ENCODE results near the gene CUL3. TPM values are rescaled to one million over a fixed set of nuclear protein-coding genes. Genes with fewer than 3 reads are reported as not detected.

Gene CUL3
- total and polyA plus RNA-seq, 3 donors from 2014 or later: 184 to 442 (median 256) TPM

- intact Hi-C loops (cut with DNase I; ENCODE audit: low total_unique reads): no loop called here
- TF ChIP-seq, protein P1, sequence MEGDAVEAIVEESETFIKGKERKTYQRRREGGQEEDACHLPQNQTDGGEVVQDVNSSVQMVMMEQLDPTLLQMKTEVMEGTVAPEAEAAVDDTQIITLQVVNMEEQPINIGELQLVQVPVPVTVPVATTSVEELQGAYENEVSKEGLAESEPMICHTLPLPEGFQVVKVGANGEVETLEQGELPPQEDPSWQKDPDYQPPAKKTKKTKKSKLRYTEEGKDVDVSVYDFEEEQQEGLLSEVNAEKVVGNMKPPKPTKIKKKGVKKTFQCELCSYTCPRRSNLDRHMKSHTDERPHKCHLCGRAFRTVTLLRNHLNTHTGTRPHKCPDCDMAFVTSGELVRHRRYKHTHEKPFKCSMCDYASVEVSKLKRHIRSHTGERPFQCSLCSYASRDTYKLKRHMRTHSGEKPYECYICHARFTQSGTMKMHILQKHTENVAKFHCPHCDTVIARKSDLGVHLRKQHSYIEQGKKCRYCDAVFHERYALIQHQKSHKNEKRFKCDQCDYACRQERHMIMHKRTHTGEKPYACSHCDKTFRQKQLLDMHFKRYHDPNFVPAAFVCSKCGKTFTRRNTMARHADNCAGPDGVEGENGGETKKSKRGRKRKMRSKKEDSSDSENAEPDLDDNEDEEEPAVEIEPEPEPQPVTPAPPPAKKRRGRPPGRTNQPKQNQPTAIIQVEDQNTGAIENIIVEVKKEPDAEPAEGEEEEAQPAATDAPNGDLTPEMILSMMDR (IDR thresholded peaks at IDR 0.05): no peak
- TF ChIP-seq POLR2A (IDR thresholded peaks at IDR 0.05): no peak
- 89 to 92% methylated on average over 1 of the region's 1 CpG for WGBS, 2 donors
- Histone ChIP-seq H3K4me1 (no peaks in the 10 kb centered on the region), H3K36me3 (ENCODE audit: low read depth, missing control alignments) (no peaks in the 10 kb centered on the region), H3K27me3 (no peaks in the 10 kb centered on the region), H3K27ac (no peak overlapping the region), H3K9me3 (no peaks in the 10 kb centered on the region), H3K4me3 (no peak overlapping the region)
- DNase-seq: no peak
These were observed 136.9 kb downstream of the CUL3 start for GRCh38 chr2:224448236-224448635.

DNA sequence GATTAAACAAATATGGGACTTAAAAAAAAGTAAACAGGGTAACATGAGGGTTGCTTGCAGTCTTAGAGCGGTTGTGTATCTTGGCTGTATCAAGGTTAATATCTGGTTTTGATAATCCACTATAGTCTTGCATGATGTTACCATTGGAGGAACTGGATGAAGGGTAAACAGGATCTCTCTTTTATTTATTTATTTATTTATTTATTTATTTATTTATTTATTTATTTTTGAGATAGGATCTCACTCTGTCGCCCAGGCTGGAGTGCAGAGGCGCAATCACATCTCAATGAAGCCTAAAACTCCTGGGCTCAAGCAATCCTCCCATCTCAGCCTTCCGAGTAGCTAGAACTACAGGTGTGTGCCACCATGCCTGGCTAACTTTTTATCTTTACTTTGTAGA lies 140.4 kb downstream of the CUL3 start:
- intact Hi-C loops (cut with DNase I; ENCODE audit: low total_unique reads): no loop called here
- Histone ChIP-seq H3K27ac (no peak overlapping the region), H3K4me1 (no peaks in the 10 kb centered on the region), H3K27me3 (no peaks in the 10 kb centered on the region), H3K36me3 (ENCODE audit: low read depth, missing control alignments) (no peaks in the 10 kb centered on the region), H3K9me3 (no peaks in the 10 kb centered on the region), H3K4me3 (no peak overlapping the region)
- no peak for TF ChIP-seq POLR2A (IDR thresholded peaks at IDR 0.05)
- TF ChIP-seq, protein P1 (IDR thresholded peaks at IDR 0.05): no peak
- no peak for DNase-seq
- WGBS, 2 donors: 88 to 91% methylated on average over 4 of the region's 4 CpGs

- Histone ChIP-seq H3K9me3 (no peaks in the 10 kb centered on the region), H3K4me1 (no peaks in the 10 kb centered on the region), H3K36me3 (ENCODE audit: low read depth, missing control alignments) (no peaks in the 10 kb centered on the region), H3K27ac (no peak overlapping the region), H3K4me3 (no peak overlapping the region), H3K27me3 (no peaks in the 10 kb centered on the region)
- DNase-seq: no peak
- TF ChIP-seq, protein P1 (IDR thresholded peaks at IDR 0.05): no peak
- no peak for TF ChIP-seq POLR2A (IDR thresholded peaks at IDR 0.05)
- WGBS, 2 donors: 63 to 81% methylated on average over 5 of the region's 5 CpGs
- intact Hi-C loops (cut with DNase I; ENCODE audit: low total_unique reads): no loop called here
These were observed 141.1 kb downstream of the CUL3 start for GRCh38 chr2:224444021-224444420.

DNA sequence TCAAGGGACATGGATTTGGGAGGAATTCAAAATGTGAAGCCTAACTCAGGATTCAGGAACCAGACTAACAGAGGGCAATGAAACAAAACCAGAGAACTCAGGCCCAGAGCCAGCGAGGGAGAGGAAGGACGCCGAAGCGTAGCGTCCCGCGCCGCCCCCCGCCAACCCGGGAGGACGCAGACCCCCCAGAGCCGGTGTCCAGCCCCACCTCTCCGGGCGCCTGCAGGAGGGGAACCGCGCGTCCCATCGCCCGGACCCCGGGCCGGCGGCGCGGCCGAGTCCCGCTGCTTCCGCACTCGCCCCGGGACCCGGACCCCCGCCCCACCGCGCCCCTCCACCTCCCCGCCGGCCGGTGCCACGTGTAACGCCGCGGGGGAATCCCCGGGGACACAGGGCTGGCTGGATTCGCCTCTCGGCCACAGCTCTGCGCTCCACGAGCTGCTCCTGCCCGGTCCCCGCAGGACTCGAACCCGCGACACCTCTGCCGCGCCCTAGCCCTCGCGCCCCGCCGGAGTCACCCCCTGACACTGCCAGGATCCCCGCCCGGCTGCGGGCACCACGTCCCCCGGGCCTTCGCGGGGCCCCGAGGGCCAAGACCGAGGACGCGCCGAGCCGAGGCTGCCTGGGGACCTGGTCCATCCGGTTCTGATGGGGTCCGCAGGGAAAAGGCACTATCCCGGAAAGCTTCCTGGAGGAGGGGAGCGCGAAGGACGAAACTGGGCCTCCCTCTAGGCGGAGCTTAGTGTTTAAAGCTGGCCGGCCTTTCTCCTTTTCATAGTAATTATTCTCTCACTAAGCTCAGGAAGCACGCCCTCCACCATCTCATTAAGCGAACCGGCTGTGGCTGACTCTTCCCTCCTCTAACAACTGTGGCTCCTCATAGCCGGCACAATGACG lies 142.8 kb downstream of the CUL3 start:
- no peaks in the 10 kb centered on the region for H3K9me3 ChIP-seq
- H3K36me3 ChIP-seq (ENCODE audit: low read depth, missing control alignments): no peaks in the 10 kb centered on the region
- no peak overlapping the region for H3K27ac ChIP-seq
- TF ChIP-seq, protein P1 (IDR thresholded peaks at IDR 0.05): no peak
- TF ChIP-seq POLR2A (IDR thresholded peaks at IDR 0.05): no peak
- WGBS, 2 donors: 0 to 3% methylated on average over 10 to 46 of the region's 82 CpGs
- DNase-seq: peak; percentile 21
- no peaks in the 10 kb centered on the region for H3K27me3 ChIP-seq
- peak overlapping the region; percentile 42 to 54 for H3K4me3 ChIP-seq
- intact Hi-C loops (cut with DNase I; ENCODE audit: low total_unique reads): no loop called here
- H3K4me1 ChIP-seq: no peaks in the 10 kb centered on the region

GRCh38 chr2:224440988-224441387 lies 144.2 kb downstream of the CUL3 start:
- TF ChIP-seq, protein P1 (IDR thresholded peaks at IDR 0.05): no peak
- TF ChIP-seq POLR2A (IDR thresholded peaks at IDR 0.05): no peak
- intact Hi-C loops (cut with DNase I; ENCODE audit: low total_unique reads): no loop called here
- H3K27ac ChIP-seq: no peak overlapping the region
- H3K4me1 ChIP-seq: no peaks in the 10 kb centered on the region
- 50 to 75% methylated on average over 5 of the region's 5 CpGs for WGBS, 2 donors
- no peak for DNase-seq
- no peaks in the 10 kb centered on the region for H3K36me3 ChIP-seq (ENCODE audit: low read depth, missing control alignments)
- H3K4me3 ChIP-seq: no peak overlapping the region
- H3K27me3 ChIP-seq: no peaks in the 10 kb centered on the region
- no peaks in the 10 kb centered on the region for H3K9me3 ChIP-seq
